ENCODE measurements around the gene EYA4.
A peak's percentile ranks its signal among the peaks of the same experiment; 100 is the strongest.
"Not testable (repeated sequence)": the region's sequence is repeated elsewhere in the genome, so short reads cannot be mapped to it uniquely, and the experiment has no call there.

Gene EYA4

GRCh38 chr6:133532908-133533307 is 291.8 kb downstream of the EYA4 start:
- DNase-seq: no peak

GRCh38 chr6:133539502-133540259 is 298.5 kb downstream of the EYA4 start:
- DNase-seq: no peak

GRCh38 chr6:133540361-133540760 is 299.2 kb downstream of the EYA4 start:
- DNase-seq: no peak

- DNase-seq: no peak
These were observed 299.9 kb downstream of the EYA4 start for GRCh38 chr6:133541040-133541439.

GRCh38 chr6:133542056-133542821 is 301.1 kb downstream of the EYA4 start:
- DNase-seq: no peak

- no peak for DNase-seq
These were observed 303.3 kb downstream of the EYA4 start for GRCh38 chr6:133544419-133544818.

GRCh38 chr6:133546098-133546497 is 304.9 kb downstream of the EYA4 start:
- DNase-seq: no peak

GRCh38 chr6:133547136-133547535 is 306.0 kb downstream of the EYA4 start:
- no peak for DNase-seq

- no peak for DNase-seq
These were observed 307.4 kb downstream of the EYA4 start for GRCh38 chr6:133548423-133549159.

GRCh38 chr6:133549371-133549801 is 308.2 kb downstream of the EYA4 start:
- no peak for DNase-seq

GRCh38 chr6:133550026-133550425 is 308.9 kb downstream of the EYA4 start:
- no peak for DNase-seq

GRCh38 chr6:133551436-133551835 is 310.3 kb downstream of the EYA4 start:
- no peak for DNase-seq

GRCh38 chr6:133551847-133552341 is 310.7 kb downstream of the EYA4 start:
- DNase-seq: no peak

- DNase-seq: peak; percentile 22
These were observed 312.5 kb downstream of the EYA4 start for GRCh38 chr6:133553652-133554051.

- not testable (repeated sequence) for DNase-seq
These were observed 313.0 kb downstream of the EYA4 start for GRCh38 chr6:133554121-133554520.

- no peak for DNase-seq
These were observed 314.5 kb downstream of the EYA4 start for GRCh38 chr6:133555685-133556084.

GRCh38 chr6:133559926-133560325 is 318.8 kb downstream of the EYA4 start:
- no peak for DNase-seq

- DNase-seq: no peak
These were observed 326.5 kb downstream of the EYA4 start for GRCh38 chr6:133567636-133568035.

- peak; percentile 66 for DNase-seq
These were observed 328.1 kb downstream of the EYA4 start for GRCh38 chr6:133568970-133569889.

GRCh38 chr6:133571681-133572080 is 330.5 kb downstream of the EYA4 start:
- DNase-seq: no peak

GRCh38 chr6:133577851-133578250 is 336.7 kb downstream of the EYA4 start:
- DNase-seq: no peak
